ENCODE measurements around the gene TTLL8. TPM values are rescaled to one million over a fixed set of nuclear protein-coding genes. Genes with fewer than 3 reads are reported as not detected.

Gene TTLL8
- total RNA-seq, 1 donor from 2014 or later = not detected

DNA sequence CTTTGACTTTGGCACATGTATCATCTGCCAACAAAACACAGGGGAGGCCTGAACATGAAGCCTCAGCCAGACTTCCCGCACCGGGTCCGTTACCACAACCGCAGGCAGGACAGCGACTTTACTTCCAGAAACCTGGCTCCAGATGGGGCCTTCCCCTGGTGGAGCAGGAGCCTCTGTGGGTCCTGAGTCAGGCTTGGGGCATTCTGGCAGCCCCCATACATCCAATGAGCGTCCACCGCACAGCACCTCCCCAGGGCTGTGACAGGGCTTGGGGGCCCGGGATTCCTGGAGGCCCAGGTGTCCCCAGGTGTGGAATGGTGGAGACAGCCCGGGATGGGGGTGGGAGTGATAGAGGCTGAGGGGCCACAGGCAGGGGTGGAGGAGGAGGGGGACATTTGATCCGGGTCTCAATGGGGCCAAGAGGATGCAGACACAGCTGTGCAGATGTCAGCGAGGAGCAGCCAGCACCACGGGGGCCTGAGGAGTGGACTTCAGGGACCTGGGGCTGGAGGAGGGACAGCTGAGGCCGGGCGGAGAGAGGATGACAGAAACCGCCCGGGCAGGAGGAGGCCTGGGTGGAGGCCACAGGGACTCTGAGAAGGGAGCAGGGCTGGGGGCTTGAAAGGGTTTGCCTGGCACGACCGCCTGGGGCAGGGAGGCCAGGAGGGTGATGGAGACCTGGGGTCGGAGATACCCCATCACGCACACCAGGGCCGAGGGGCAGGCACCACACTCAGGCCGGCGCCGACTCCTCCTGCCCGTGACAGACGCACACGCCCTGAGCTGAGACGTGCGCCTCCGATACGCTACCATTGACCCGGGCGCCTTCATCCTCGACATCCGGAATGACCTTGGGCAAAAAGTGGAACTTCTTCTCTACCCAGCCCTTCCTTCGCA is 8.6 kb downstream of the TTLL8 start:
- H3K36me3 Mint-ChIP-seq (ENCODE audit: low read depth) = no peaks in the 10 kb centered on the region
- H3K4me3 Mint-ChIP-seq (ENCODE audit: low read depth) = no peak overlapping the region
- intact Hi-C loops (cut with micrococcal nuclease) = no loop called here
- DNase-seq (ENCODE audit: low spot score) = no peak
- peaks cover 11% of the 10 kb centered on the region for H3K9me3 Mint-ChIP-seq
- no peaks in the 10 kb centered on the region for H3K4me1 Mint-ChIP-seq (ENCODE audit: low read depth)
- no peaks in the 10 kb centered on the region for H3K27me3 Mint-ChIP-seq (ENCODE audit: low read depth)
- H3K27ac Mint-ChIP-seq = no peak overlapping the region

DNA sequence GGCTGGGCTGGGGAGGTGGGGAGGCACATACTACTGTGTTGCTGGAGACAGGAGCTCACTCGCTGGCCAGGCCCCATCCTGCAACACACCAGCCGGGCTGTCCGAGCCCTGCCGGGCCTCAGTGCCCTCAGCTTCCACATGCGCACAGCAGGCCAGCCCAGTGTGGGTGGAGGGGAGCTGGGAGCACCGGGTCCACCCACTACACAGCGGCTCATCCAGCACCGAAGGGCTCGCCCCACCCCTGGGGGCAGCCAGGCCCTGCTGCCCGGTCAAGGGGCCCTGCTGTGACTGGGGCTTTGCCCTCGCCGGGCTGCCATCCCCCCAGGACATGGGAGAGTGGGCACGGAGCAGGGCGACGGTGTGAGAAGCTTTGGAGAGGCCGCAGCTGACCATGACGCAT is 9.3 kb downstream of the TTLL8 start:
- Mint-ChIP-seq H3K27me3 (ENCODE audit: low read depth) (peaks cover 3% of the 10 kb centered on the region), H3K9me3 (peaks cover 9% of the 10 kb centered on the region), H3K4me1 (ENCODE audit: low read depth) (no peaks in the 10 kb centered on the region), H3K27ac (no peak overlapping the region), H3K4me3 (ENCODE audit: low read depth) (no peak overlapping the region), H3K36me3 (ENCODE audit: low read depth) (no peaks in the 10 kb centered on the region)
- DNase-seq (ENCODE audit: low spot score) = no peak
- intact Hi-C loops (cut with micrococcal nuclease) = no loop called here

GRCh38 chr22:50048061-50048765 is 9.9 kb downstream of the TTLL8 start:
- Mint-ChIP-seq H3K27me3 (ENCODE audit: low read depth) (peaks cover 8% of the 10 kb centered on the region), H3K36me3 (ENCODE audit: low read depth) (no peaks in the 10 kb centered on the region), H3K9me3 (peaks cover 6% of the 10 kb centered on the region), H3K4me3 (ENCODE audit: low read depth) (no peak overlapping the region), H3K27ac (no peak overlapping the region), H3K4me1 (ENCODE audit: low read depth) (no peaks in the 10 kb centered on the region)
- DNase-seq (ENCODE audit: low spot score) = no peak
- intact Hi-C loops (cut with micrococcal nuclease) = no loop called here

- no peak for DNase-seq (ENCODE audit: low spot score)
- intact Hi-C loops (cut with micrococcal nuclease) = no loop called here
- no peak overlapping the region for H3K27ac Mint-ChIP-seq
- H3K36me3 Mint-ChIP-seq (ENCODE audit: low read depth) = no peaks in the 10 kb centered on the region
- no peak overlapping the region for H3K4me3 Mint-ChIP-seq (ENCODE audit: low read depth)
- peaks cover 4% of the 10 kb centered on the region for H3K9me3 Mint-ChIP-seq
- H3K4me1 Mint-ChIP-seq (ENCODE audit: low read depth) = no peaks in the 10 kb centered on the region
- peaks cover 10% of the 10 kb centered on the region for H3K27me3 Mint-ChIP-seq (ENCODE audit: low read depth)
Measured at GRCh38 chr22:50047346-50047745, 10.8 kb downstream of the TTLL8 start.

DNA sequence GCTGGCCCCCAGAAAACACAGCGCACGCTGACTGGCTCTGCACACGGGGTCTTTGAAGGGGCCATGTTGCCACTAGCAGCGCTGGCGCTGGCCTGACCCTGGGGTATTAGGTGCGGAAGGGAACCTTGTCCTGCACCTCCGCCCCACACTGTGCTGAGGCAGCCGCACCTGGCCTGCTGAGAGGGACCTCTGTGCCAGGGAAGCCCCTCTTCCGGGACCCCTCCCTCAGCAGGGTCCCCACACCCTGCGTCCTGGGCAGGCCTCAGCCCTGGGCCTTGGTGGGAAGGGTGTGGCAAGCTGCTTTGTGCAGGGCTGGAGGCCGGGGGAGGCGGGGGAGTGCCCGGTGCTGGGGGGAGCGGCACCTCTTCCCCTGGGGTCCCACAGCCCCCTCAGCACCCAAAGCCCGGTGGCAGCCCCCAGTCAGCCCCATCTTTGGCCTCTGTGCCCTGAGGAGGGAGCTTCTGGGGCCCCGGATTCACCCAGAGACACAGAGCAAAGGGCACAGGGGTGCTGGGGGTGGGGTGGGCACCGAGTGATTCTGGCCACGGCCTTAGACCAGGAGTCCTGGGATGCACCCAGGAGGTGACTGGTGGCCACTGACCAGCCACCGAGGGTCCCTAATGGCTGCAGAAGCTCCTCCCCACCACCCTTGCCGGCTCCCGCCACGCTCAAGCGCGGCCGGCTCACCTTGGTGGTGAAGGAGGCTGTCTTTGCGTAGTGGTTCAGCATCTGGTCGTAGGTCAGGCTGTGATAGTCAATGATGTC is 11.4 kb downstream of the TTLL8 start:
- no peak for DNase-seq (ENCODE audit: low spot score)
- H3K9me3 Mint-ChIP-seq = no peaks in the 10 kb centered on the region
- no peaks in the 10 kb centered on the region for H3K36me3 Mint-ChIP-seq (ENCODE audit: low read depth)
- no peak overlapping the region for H3K4me3 Mint-ChIP-seq (ENCODE audit: low read depth)
- no peak overlapping the region for H3K27ac Mint-ChIP-seq
- H3K4me1 Mint-ChIP-seq (ENCODE audit: low read depth) = no peaks in the 10 kb centered on the region
- H3K27me3 Mint-ChIP-seq (ENCODE audit: low read depth) = peaks cover 12% of the 10 kb centered on the region
- intact Hi-C loops (cut with micrococcal nuclease) = no loop called here

GRCh38 chr22:50046019-50046415 is 12.1 kb downstream of the TTLL8 start:
- H3K27ac Mint-ChIP-seq = no peak overlapping the region
- no peaks in the 10 kb centered on the region for H3K4me1 Mint-ChIP-seq (ENCODE audit: low read depth)
- H3K4me3 Mint-ChIP-seq (ENCODE audit: low read depth) = no peak overlapping the region
- intact Hi-C loops (cut with micrococcal nuclease) = no loop called here
- H3K36me3 Mint-ChIP-seq (ENCODE audit: low read depth) = no peaks in the 10 kb centered on the region
- H3K9me3 Mint-ChIP-seq = no peaks in the 10 kb centered on the region
- no peak for DNase-seq (ENCODE audit: low spot score)
- H3K27me3 Mint-ChIP-seq (ENCODE audit: low read depth) = peaks cover 12% of the 10 kb centered on the region

- no peak for DNase-seq (ENCODE audit: low spot score)
- Mint-ChIP-seq H3K4me1 (ENCODE audit: low read depth) (no peaks in the 10 kb centered on the region), H3K9me3 (no peaks in the 10 kb centered on the region), H3K27ac (no peak overlapping the region), H3K27me3 (ENCODE audit: low read depth) (peaks cover 12% of the 10 kb centered on the region), H3K4me3 (ENCODE audit: low read depth) (no peak overlapping the region), H3K36me3 (ENCODE audit: low read depth) (no peaks in the 10 kb centered on the region)
- intact Hi-C loops (cut with micrococcal nuclease) = no loop called here
Measured at GRCh38 chr22:50045211-50046018, 12.7 kb downstream of the TTLL8 start.

- H3K36me3 Mint-ChIP-seq (ENCODE audit: low read depth) = no peaks in the 10 kb centered on the region
- H3K4me1 Mint-ChIP-seq (ENCODE audit: low read depth) = no peaks in the 10 kb centered on the region
- no peak for DNase-seq (ENCODE audit: low spot score)
- H3K4me3 Mint-ChIP-seq (ENCODE audit: low read depth) = no peak overlapping the region
- H3K27me3 Mint-ChIP-seq (ENCODE audit: low read depth) = peaks cover 12% of the 10 kb centered on the region
- no peak overlapping the region for H3K27ac Mint-ChIP-seq
- no peaks in the 10 kb centered on the region for H3K9me3 Mint-ChIP-seq
- intact Hi-C loops (cut with micrococcal nuclease) = no loop called here
Measured at GRCh38 chr22:50044485-50045118, 13.5 kb downstream of the TTLL8 start.

- no peak for DNase-seq (ENCODE audit: low spot score)
- no peak overlapping the region for H3K27ac Mint-ChIP-seq
- no peaks in the 10 kb centered on the region for H3K36me3 Mint-ChIP-seq (ENCODE audit: low read depth)
- H3K9me3 Mint-ChIP-seq = no peaks in the 10 kb centered on the region
- no peak overlapping the region for H3K4me3 Mint-ChIP-seq (ENCODE audit: low read depth)
- intact Hi-C loops (cut with micrococcal nuclease) = no loop called here
- H3K4me1 Mint-ChIP-seq (ENCODE audit: low read depth) = no peaks in the 10 kb centered on the region
- peaks cover 14% of the 10 kb centered on the region for H3K27me3 Mint-ChIP-seq (ENCODE audit: low read depth)
Measured at GRCh38 chr22:50041361-50042065, 16.6 kb downstream of the TTLL8 start.

GRCh38 chr22:50040717-50041116 is 17.4 kb downstream of the TTLL8 start:
- H3K9me3 Mint-ChIP-seq = no peaks in the 10 kb centered on the region
- DNase-seq (ENCODE audit: low spot score) = no peak
- H3K4me1 Mint-ChIP-seq (ENCODE audit: low read depth) = no peaks in the 10 kb centered on the region

GRCh38 chr22:50039669-50040443 is 18.2 kb downstream of the TTLL8 start:
- Mint-ChIP-seq H3K27ac (no peak overlapping the region), H3K36me3 (ENCODE audit: low read depth) (no peaks in the 10 kb centered on the region), H3K27me3 (ENCODE audit: low read depth) (peaks cover 14% of the 10 kb centered on the region), H3K4me3 (ENCODE audit: low read depth) (no peak overlapping the region), H3K4me1 (ENCODE audit: low read depth) (no peaks in the 10 kb centered on the region), H3K9me3 (no peaks in the 10 kb centered on the region)
- DNase-seq (ENCODE audit: low spot score) = no peak
- intact Hi-C loops (cut with micrococcal nuclease) = no loop called here

More at GRCh38 chr22:50040717-50041116, 17.4 kb downstream of the TTLL8 start:
- intact Hi-C loops (cut with micrococcal nuclease) = no loop called here
- no peak overlapping the region for H3K27ac Mint-ChIP-seq
- no peak overlapping the region for H3K4me3 Mint-ChIP-seq (ENCODE audit: low read depth)
- H3K36me3 Mint-ChIP-seq (ENCODE audit: low read depth) = no peaks in the 10 kb centered on the region
- H3K27me3 Mint-ChIP-seq (ENCODE audit: low read depth) = peaks cover 14% of the 10 kb centered on the region
